Stimulated activated CD8-positive, alpha-beta memory T cell treated with anti-CD3 and anti-CD28 coated beads, Interleukin-15, amount 100 ng/mL, for 24 hours (primary cell): ENCODE measurements around the gene CSDE1.
"Not testable (repeated sequence)": the region's sequence is repeated elsewhere in the genome, so short reads cannot be mapped to it uniquely, and the experiment has no call there.

Source experiments
- DNase-seq: peaks from one replicate; pipeline ENCODE4 v3.0.0-alpha.2; 2020; ENCODE audit warnings: low read depth

Gene CSDE1

DNA sequence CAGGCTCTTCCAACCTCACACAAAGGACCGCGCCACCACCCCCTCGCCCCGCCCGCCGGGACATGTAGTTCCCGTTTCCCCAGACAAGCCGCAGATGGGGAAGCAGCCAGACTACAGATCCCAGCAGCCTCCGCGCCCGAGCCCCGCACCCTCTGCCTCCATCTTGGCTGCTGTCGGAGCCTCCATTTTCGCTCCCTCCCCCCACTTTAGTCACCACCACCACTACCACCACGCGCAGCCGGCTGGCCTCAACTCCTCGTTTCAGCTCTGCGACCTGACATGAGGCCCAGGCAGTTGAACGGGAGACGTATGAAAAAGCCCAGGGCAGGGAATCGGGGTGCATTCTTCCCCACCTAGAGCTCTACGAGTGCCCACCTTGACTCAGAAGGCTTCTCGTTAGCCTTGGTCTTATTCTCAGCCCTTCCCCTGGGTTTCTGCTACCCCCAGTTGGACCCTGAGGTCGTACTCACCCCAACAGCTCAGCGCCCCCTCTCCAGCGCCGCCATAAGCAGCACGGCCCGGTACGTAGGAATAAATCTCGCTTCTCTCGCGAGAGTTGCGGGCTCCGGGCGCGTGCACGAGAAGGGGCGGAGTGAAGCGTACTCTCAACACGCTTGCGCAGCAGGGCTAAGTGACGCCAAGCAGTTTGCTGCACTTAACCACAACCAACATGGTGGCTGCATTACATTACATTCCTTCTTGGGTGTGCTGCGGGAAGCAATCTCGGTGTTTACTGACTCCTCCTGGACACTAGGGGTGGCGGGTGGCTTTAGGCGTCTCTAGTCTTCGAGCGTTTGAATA is at the start of gene CSDE1:
Gene CSDE1, minus strand, starts transcription at position 530 of the 801 bp plus-strand sequence. CDS start 18,094 bp downstream, outside the sequence.
- peak; percentile 83 for DNase-seq

DNA sequence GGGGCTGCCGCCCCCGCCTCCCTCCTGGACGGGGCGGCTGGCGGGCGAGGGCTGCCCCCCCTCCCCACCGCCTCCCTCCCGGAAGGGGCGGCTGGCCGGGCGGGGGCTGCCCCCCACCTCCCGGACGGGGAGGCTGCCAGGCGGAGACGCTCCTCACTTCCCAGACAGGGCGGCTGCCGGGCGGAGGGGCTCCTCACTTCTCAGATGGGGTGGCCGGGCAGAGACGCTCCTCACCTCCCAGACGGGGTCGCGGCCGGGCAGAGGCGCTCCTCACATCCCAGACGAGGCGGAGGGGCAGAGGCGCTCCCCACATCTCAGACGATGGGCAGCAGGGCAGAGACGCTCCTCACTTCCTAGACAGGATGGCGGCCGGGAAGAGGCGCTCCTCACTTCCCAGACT is 46.7 kb upstream of the CSDE1 start:
- not testable (repeated sequence) for DNase-seq

DNA sequence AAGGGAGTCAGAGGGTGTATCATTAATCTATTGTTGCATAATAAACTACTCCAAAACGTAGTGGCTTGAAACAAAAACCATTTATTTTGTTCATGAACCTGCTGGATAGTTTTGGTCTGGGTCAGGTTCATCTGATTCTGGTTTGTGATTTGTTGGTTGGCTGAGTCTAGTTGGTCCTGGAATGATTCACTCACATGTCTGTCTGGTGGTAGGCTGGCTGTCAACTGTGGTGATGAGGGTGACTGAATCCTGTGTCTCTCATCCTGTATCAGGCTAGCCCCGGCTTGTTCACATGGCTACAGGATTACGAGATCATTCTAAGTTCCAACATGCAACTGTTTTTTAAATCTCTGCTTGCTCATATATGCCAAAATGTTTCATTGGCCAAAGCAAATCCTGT is 45.2 kb upstream of the CSDE1 start:
- DNase-seq = no peak

DNA sequence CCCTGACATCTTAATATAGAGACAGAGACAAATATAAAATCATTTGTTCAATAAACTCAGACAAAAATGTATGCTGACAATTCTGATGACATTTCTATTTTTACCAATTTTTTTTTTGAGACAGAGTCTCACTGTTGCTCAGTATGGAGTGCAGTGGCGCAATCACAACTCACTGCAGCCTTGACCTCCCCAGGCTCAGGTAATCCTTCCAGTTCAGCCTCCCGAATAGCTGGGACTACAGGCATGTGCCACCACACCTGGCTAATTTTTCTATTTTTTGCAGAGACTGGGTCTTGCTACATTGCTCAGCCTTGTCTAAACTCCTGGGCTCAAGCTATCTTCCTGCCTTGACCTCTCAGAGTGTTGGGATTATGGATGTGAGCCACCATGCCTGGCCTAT is 36.3 kb upstream of the CSDE1 start:
- no peak for DNase-seq

DNA sequence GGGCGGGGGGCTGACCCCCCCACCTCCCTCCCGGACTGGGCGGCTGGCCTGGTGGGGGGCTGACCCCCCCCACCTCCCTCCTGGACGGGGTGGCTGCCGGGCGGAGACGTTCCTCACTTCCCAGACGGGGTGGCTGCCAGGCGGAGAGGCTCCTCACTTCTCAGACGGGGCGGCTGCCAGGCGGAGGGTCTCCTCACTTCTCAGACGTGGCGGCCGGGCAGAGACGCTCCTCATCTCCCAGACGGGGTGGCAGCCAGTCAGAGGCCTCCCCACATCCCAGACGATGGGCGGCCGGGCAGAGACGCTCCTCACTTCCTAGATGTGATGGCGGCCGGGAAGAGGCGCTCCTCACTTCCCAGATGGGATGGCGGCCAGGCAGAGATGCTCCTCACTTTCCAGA is 32.8 kb upstream of the CSDE1 start:
- not testable (repeated sequence) for DNase-seq

DNA sequence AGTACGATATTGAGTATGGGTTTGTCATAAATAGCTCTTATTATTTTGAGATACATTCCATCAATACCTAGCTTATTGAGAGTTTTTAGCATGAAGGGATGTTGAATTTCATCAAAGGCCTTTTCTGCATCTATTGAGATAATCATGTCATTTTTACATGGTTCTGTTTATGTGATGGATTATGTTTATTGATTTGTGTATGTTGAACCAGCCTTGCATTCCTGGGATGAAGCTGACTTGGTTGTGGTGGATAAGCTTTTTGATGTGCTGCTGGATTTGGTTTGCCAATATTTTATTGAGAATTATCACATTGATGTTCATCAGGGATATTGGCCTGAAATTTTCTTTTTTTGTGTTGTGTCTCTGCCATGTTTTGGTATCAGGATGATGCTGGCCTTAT is 28.7 kb upstream of the CSDE1 start:
- not testable (repeated sequence) for DNase-seq

DNA sequence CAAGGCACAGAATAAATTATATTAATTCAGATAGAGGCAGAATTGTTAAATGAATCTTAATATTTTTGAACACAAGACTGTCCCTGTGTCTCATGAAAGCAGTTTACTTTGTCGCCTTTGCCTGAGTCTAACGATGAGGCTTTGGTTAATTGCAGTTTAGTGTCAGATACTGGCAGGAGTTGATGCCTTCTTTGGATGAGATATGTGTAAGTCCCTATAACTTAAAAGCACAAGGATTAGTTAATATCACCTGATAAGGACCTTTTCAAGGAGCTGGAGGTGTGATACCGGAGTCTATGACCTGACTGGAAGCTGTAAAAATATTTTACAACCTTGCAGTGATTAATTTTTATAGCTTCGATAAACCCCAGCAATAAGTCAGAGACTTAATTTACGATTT is 24.7 kb upstream of the CSDE1 start:
- no peak for DNase-seq

DNA sequence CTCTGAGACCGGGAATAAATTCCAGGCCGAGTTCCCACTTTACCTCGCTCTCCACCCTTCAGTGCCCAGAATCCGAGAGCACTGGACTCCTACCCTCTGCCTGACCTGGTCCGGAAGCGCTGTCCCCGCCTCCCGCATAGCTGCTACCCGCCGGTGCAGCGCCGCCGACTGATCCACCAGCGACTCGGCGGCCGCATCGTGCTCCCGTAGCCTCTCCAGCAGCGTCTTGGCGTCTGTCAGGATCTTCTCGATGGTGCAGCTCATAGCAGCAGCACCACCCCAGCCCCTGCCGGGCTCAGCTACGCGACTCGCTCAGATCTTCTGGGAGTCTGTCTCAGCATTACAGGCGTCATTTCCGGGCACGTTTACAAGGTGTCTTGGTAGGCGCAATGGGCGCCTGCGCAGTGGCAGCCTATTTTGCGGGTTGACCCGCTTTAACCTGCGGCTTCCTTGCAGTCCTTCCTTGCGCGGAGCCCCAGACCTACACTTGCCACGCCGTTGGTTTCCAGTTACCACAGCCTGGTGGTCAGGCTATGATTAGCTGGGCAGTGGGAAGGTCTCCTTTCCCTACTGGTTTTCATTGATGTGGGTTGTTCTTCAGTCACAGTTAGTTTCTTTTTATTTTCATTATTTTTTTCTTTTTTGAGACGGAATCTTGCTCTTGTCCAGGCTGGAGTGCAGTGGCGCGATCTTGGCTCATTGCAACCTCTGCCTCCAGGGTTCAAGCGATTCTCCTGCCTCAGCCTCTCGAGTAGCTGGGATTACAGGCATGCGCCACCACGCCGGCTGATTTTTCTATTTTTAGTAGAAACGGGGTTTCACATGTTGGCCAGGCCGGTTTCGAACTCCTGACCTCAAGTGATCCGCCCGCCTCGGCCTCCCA is 22.8 kb upstream of the CSDE1 start, which contains the start of gene SIKE1:
Gene SIKE1, minus strand, starts transcription at position 342 of the 883 bp plus-strand sequence. Its CDS starts 78 bp downstream, at position 264.
- DNase-seq = peak; percentile 82

DNA sequence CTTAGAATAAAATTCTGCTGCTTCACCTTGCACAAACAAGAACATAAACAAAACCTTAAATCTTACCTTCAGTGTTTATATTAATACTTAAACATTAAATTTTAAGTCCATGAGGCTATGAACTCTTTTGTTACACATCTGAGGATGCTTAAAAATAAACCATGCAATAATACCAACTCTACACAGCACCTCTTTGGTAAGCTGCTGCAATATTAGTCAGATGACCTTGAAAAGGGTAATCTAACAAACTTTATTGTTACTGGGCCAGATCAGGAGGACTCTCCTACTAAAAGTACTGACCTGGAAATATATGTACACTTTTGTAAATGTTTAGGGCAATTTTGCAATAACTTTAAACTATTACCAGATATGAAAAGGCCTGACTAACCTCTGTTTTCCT is 21.9 kb upstream of the CSDE1 start:
- no peak for DNase-seq

DNA sequence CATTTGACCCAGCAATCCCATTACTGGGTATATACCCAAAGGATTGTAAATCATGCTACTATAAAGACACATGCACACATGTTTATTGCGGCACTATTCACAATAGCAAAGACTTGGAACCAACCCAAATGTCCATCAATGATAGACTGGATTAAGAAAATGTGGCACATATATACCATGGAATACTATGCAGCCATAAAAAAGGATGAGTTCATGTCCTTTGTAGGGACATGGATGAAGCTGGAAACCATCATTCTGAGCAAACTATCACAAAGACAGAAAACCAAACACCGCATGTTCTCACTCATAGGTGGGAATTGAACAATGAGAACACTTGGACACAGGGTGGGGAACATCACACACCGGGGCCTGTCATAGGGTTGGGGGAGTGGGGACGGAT is 18.9 kb upstream of the CSDE1 start:
- not testable (repeated sequence) for DNase-seq

DNA sequence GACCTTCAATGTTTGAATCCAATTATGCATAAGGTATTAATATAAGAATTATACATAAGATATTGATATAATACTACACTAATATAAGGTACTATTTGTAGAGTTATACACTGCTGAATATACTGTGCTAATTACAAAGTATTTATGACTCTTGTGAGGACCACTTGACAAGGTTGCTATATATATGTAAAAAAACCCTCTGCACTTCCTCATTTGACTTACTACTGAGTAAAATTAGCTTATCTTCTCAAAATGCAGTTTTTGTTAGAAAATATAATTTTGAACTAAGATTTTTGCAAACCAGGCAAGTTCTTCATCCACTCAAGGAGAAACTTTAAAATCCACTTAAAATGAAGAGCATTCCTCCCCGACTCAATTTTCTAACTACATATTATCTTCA is 14.2 kb upstream of the CSDE1 start:
- no peak for DNase-seq

DNA sequence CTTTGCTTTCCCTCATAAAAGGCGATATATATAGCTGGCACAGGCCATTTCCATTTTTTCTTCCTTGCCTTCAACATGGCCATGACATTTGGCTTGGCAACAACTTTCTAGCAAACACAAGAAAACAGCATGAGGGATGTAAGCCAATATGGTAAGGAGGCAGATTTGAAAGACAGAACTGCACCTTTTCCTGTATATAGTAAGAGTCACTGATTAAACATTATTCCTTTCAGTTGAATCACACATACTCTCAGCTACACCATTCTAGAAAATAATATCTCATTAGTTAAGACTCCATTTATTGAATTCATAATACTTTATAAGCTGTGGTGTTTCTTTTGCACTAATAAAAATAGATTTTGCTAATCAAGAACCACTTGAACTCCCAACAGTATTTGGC is 13.2 kb upstream of the CSDE1 start:
- no peak for DNase-seq

DNA sequence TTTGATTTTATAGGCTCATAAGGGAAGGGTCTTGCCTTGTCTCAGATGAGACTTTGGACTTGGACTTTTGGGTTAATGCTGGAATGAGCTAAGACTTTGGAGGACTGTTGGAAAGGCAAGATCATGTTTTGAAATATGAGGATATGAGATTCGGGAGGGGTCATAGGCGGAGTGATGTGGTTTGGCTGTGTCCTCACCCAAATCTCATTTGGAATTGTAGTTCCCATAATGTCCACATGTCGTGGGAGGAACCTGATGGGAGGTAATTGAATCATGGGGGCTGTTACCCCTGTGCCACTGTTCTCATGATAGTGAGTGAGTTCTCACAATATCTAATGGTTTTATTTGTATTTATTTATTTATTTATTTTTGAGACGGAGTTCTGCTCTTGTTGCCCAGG is 6.9 kb upstream of the CSDE1 start:
- no peak for DNase-seq

DNA sequence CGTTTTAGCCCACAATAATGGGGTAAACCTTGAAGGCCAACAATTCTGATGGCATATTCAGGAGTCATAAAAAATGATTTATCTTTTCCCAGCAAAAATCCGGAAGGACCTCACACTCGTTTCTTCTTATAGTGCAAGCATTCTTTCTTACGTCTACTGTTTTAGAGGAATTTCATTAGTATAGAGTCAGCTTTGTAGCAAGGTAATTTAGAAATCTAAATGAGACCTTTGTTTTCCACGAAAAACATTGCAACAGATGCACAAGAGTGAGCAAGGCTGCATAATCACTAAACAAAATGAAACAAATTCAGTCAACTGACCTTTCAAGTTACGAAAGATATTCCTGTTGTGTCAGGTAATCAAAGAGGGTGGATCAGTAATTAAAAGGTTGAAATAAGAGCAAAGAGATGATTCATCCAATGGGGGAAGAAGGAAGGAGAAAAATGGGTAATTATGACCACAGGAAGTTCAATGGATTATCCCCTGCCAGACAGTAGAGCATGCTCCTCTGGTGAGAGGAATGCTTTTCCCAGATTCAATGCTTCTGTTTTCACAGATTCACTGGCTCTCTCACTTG is 560 bp upstream of the CSDE1 start:
- DNase-seq = no peak

DNA sequence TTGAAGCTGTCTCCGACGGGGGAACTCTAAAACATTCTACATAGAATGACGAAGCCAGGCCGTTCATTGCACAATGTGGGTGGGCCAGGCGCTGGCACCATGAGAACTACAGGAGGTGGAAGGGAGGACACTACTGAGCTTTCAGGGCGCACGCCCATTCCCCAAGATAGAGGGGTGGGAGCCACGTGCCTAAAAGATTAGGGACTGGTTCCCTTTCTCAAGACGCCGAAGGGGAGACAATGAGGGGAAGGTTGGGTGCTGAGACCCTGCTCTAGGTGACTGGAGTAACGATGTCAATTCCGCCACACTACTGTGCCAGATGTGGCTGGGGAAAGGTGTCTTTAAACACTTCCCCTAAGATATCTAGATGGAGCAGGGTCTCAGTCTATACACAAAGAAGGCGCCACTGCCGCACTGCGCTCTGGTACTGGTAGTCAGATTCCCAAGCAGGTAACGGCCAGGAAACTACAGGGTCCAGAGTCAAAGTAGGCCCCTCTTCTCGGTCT is 782 bp downstream of the CSDE1 start:
- DNase-seq = no peak

DNA sequence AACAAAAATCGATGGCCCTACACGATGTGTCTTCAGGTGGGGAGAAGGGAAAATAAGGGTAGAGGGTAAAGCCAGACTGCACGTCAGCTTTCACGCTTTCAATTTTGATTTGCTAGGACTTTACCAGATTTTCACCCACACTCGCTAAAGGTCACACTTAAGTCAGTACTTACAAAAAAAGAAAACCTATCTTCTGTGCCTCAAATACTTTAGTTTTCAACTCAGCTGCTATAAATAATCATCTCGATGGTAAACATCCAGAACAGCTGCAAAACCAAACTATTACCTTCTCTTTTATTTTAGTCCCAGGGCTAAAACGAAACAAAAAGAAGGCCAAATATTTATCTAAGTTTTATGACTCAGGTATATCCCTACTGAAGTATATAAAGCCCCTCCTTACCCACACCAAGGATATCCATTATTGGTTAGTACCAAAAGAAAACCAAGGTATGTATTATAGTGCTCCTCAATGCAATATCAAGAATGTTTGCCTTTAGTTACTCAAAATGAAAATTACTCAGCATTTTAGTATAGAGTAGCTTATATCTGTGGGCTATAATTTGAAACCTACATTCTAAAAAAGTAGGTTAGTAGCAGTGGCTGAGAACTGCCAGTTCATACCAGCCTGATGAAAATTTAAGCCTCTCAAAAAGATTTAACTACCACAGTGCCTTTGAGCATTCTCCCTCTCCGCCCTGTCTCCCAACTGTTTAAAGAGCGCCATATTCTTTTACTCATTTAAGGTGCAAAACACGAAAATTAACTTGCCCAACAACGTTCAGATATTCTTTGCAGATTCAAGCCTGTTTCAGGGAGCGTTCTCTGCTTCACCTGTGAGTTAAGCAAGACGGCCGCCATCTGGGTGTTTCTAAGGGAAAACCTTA is 1.5 kb downstream of the CSDE1 start:
- DNase-seq = no peak

DNA sequence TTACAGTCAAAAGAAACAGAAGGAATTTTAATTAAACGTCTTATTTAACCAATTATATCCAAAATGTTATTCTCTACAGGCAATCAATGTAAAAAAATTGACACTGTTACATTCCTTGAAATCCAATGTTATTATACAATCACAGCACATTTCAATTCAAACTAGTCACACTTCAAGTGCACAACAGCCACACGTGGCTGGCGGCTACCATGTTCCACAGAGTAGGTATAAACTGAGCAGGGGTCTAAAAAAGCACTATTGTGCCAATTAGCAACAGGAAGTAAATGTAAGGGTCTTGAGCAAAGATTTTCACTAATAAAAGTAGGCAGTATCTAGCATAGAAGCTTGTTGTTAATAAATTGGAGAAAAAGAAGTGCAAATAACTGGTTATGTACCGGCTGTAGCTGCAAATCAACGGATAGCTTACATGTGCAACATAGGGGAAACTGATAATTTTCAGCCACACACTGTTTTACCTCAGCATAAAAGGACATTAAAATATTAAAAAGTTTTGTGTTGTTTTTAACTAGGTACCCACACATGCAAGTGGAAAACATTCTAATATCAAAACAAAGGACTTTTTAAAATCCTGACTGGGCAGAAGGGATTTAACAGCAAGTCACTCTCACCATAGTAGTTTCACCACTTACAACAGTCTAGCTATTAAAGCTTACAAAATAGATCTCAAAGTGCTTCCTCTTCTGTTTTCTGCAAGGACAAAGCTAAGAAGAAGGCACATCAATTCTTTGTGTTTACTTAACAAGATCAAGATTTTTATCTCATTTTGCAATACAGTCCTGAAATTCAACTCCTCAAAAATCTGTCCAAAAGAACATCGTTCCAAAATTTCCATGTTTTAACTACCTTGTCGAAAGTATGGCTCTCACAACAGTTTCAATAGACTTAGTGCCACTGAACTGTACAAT is 2.5 kb downstream of the CSDE1 start:
- no peak for DNase-seq

DNA sequence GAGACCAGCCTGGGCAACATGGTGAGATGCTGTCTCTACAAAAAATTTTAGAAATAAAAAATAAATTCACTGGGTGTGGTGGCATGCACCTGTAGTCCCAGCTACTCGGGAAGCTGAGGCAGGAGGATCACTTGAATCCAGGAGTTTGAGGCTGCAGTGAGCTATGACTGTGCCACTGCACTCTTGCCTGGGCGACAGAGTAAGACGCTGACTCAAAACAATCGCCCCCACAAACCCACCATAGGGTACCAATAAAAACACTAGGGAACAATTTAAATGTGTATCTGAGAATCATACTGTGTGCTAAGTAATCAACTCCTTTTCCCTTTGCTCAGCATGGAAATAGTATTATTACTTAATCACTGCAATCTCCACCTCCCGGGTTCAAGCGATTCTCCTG is 4.1 kb downstream of the CSDE1 start:
- not testable (repeated sequence) for DNase-seq

DNA sequence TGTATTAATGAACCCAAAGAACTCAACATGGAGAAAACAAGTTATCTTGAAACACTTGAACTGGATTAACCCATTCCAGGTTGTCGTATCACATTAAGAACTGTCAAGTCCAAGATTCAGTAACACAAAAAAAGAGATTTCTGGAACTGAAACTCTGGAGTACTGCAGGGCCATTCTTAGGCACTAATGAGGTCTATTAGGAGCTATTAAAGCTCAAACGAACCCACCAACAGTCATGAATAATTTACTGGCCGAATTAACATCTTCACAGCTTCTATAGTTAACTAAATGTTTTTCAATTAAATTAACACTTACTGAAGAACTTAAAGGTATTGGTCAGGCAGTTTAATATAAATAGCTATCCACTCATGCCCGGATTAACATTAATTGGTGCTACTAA is 4.6 kb downstream of the CSDE1 start:
- DNase-seq = no peak

DNA sequence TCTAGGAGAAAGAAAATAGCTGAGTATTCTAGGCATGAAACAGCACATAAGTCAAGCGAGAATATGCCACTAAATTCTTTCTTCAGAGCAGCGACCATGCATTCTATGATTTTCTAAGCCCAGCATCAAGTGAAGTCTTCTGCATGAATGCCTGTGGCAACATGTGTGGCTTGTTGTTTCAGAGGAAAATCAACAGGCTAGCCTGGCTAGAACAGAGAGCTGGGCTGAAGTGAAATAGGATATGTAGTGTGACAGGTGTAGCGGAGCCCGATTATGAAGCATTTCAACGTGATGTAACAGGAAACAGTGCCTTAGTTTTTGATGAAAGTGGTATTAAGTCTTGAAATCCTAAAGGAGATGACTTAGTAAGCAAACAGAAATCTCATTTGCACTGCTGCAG is 7.0 kb downstream of the CSDE1 start:
- DNase-seq = no peak
